HG03103 (cell line): Measurements from ENCODE around the gene HOXD10.

Experiments
- ATAC-seq: cut with Tn5 transposase; IDR thresholded peaks from one replicate; pipeline ENCODE4 v1.9.1; 2021; ENCODE audit warnings: low read depth; ENCODE audit not compliant: unreplicated experiment

Gene HOXD10

DNA sequence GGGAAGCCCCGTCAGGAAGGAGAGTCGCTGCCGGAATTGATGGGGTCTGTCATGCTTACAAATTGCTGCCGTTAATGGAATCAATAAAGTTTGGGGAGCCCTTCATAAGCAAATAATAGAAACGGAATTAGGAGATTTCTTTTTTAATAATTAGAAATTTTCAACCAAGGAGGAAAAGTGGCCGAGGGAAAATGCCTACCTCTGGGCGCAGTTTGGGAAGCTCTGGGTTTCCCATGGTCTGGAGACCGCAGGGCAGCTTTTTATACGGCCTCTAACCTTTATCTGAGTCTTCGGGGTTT lies 34.1 kb upstream of the HOXD10 start:
- ATAC-seq, result no peak

DNA sequence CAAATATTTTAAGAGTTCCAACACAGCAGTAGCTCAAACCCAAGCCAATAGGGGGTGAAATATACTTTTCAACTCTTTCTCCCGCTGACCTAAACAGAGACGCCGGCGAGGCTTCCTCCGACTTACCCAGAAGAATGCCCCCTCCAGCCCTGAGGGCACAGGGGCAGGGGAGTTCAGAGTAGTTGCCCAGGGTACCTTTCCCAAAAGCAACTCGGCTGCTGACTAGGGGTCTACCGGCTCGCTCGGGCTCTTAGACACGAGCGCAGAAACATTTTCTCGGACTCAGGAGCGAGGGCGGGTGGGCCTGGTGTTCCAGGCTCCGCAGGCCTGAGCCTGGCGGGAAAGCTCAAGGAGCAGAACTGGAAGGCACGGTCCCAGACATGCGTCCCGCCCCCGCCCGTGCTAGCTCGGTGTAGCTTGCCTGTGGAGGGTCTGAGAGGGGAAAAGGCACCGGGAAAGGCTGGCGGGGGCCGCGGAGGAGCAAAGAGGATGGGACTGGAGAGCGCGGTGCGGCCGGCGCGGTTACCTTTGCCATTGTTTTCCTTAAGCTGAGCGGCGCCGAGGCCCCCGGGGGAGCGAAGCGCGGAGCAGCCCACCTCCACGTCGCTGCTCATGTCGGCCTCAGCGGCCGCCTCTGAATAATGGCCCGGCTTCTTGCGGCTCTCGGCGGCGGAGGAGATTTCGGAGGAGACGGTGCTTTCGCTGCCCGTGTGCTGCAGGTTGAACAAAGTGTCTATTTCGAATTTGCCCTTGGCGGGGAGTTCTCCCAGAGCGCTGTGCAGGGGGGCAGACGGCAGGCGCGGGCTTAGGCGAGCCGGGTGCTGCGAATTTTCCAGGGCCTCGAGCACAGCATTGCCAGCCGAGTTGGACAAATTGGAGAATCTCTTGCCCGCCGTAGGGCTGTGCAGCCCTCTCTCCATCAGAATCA lies 33.5 kb upstream of the HOXD10 start:
- ATAC-seq, result no peak

DNA sequence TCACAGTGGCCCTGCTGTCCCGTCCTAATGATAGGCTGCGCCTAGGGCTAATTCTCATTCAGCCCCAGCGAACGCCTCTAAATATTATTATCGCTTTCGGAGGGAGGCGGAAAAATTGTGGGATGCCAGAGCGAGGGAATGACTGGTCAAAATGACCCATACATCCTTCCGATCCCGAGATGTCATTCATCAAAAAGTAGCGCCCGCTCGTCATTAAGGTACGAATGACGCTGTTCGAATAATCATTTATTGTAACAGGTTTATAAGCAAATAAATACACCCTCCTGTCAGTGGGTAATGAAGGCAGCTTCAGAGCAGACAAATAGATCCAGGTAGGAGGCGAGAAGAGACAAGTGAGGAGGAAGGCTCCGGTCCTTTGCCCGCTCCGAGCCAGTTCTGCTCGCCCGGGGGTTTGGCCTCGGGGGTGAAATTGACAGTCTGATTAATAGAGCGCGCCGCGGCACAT lies 32.7 kb upstream of the HOXD10 start, which contains the start of gene EVX2:
Gene EVX2 (minus strand): TSS at position 167 of the 466 bp plus-strand sequence. CDS start 186 bp downstream, outside the sequence.
- no peak for ATAC-seq

- no peak for ATAC-seq
Observed at GRCh38 chr2:176084611-176085119, 31.9 kb upstream of the HOXD10 start.

DNA sequence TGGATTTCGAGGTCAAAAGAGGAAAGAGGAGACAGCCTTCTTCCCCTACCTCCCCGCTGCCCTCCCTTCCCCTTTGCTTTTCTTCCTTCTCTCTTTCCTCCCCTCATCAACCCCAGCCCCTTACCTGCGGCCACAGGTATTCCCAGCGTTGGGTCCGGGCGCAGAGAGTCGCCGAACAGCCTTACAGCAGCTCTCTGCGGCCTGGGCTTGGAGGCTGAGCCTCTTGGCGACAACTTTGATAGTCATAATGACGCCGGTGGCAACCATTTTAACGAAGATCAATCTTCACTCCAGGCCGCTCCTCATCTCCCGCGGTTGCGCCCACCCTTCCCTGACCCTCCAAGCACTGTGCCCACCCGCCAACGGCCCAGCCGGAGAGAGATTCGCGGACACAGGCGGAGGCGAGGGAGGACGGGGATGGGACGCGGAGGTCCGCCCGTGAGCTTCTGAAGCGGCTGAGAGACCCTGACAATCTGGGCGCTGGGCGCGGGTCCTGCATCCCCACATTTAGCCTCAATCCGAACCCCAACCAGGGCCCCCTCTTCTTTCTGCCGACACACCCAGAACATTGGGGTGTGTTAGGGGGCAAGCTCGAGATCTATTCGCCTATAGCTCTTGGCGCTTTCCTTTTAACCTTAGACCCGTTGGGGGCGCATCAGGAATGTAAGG lies 31.3 kb upstream of the HOXD10 start:
- ATAC-seq, result no peak

GRCh38 chr2:176085861-176086771 lies 30.5 kb upstream of the HOXD10 start:
- no peak for ATAC-seq

DNA sequence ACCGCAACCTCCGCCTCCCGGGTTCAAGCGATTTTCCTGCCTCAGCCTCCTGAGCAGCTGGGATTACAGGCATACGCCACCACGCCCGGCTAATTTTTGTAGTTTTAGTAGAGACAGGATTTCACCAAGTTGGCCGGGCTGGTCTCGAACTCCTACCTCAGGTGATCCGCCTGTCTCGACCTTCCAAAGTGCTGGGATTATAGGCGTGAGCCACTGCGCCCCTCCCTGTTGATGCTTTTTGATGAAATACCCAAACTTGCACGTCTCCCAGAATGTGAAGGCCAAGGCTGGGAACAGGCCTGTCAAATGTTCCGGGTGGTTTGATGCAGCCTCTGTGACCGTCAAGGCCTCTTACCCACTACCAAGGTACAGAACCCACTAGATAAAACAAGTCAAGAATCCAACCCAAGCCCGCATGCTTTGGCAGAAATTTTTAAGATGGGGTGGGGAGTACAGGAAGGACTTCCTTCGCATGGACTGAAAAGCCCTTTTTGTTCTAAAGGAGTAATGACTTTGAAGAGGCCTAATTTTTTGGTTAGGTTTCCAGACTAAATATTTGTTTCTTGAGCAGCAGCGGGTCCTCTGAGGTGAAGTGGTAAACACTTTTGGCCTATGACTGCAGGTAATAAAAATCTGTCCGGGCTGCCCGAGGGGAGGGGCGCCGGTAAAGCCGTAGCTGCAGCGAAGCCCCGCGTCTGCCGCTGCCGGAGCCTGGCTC lies 29.1 kb upstream of the HOXD10 start:
- no peak for ATAC-seq

DNA sequence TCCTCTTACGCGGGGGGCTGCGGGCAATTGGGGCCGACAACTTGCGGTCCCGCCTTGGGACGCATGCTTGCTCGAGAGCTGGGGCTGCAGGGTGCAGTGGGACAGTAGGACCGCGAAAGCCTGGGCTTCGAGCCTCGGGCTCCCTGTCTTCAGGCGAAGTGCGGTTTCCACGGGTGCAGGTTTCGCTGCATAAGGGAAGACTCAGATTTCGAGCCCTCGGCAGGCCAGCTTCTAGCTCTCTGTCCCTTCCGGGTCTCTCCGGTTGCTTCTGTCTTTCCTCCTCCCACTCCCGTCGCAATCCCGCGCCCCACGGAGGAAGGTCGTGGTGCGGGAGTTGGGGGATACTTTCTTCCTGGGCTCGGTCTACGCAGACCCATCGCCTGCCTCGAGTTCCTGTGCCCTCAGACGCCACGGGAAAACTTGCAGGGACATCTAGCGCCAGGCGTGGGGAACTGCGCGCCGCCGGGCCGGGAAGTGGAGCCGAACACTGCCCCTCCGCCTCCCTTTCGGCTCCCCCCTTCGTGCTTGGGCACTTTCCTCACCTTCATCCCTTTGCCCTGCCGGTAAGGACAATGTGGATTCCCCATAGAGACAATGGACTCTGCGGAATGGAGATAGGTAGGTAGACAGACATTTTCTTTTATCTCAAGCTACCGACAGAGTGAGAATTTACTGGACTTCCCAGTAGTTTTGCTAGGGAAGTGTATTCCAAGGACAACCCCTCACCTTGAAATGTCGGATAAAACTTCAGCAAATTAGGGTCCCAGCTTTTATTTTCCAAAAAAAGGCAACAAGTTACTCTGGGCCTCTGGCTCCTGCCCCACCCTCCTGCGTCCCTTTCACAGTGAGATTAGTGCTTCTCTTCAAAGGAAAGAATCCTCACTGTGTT lies 28.3 kb upstream of the HOXD10 start:
- ATAC-seq, result peak; percentile 48

GRCh38 chr2:176088937-176089842 lies 27.4 kb upstream of the HOXD10 start:
- ATAC-seq, result no peak

DNA sequence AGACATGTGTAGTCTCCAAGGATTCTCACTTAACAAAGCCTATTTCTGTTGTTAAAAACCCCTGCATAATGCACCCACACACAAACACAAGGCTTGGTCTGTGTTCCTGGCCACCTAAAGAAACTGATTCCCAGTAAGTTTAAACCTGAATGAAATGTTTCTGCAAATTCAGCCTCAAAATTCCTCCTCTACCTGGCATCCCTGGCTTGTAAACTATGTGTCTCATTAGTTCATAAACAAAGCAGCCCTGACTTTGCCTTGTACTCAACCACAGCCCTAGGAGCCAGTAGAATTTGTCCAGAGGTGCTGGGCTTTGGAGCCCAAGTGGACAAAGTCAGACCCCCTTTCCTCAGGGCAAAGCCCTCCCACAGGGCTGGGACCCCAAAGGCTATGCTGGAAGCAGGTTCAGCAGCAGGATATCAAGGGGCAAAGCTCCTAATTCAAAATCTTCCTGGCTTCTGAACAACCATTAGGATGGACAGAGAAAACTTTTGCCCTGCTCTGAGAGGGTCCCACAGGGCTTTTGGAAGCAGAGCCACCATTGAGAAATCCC lies 26.7 kb upstream of the HOXD10 start:
- ATAC-seq, result no peak

- ATAC-seq, result no peak
Observed at GRCh38 chr2:176090862-176091261, 25.7 kb upstream of the HOXD10 start.

DNA sequence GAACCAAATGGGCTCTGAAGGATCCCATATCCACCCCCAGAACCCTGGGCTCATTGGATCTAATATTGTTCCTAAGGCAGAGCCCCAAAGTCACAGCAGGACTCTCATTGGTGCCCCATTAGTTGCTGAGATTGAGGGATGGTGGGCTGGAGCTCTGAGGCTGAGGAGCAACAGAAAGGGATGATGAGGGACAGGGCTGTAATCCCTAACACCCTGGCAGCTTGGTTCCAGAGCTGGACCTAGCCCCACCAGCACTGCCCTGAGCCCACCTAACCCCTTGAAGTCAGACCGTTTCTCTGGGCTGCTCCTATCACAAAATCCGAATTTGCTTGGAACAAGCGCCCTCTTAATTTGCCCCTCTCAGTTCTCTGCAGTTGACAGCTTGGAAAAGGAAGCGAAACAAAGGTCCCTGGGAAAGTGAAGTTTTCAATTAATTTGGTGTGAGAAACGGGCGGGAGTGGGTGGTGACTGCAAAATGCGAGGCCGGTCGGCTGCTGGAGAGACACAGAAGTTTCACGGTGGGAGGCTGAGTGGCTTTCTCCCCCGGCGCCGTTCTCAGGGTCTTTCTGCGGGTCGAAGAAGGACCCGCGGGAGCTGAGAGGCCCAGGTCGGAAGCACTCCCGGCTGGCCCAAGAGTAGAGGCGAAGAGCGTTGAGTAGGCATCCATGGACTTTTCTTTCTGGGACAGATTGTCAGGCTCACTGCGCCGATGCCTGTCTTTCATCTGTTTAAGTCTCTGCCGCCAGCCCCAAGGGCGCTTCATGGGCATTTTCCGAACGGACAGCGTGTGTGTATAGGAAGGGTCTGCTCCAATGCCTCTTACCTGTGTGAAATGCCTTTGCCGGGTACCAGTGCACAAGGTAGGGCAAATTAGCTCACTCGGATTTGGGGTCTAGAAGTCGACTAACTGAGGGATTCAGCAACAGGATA lies 25.0 kb upstream of the HOXD10 start:
- ATAC-seq, result no peak

DNA sequence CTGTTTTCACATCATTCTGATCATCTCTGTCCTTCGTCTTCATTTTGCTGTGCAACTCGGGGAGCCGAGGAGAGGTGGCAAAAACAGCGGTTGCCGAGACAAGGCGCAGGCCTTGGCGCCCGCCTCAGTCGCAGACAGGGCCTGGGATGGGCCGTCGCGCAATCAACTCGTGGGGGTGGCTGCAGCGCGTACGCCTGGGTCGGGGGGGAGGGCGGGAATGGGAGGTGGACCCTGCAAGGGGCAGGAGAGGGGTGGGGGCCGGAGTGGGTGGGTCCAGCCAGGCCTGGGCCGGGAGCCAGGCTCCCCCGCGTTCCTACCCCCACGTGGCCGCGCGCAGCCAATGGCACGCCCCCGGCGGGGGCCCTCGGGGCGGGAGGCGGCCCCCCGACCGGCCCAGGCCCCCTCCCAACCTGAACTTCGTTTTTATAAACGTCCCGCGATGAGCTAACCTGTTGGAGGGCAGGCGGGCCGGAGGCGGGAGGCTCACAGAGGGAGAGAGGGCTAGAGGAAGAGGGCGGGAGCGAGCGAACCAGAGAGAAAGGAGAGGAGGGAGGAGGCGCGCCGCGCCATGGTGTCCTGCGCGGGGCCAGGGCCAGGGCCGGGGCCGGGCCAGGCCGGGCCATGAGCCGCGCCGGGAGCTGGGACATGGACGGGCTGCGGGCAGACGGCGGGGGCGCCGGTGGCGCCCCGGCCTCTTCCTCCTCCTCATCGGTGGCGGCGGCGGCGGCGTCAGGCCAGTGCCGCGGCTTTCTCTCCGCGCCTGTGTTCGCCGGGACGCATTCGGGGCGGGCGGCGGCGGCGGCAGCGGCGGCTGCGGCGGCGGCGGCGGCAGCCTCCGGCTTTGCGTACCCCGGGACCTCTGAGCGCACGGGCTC lies 24.1 kb upstream of the HOXD10 start, which contains the start of gene HOXD13:
Gene HOXD13 (plus strand): TSS at position 452 of the 875 bp plus-strand sequence. CDS start 170 bp downstream, at position 622.
- ATAC-seq, result no peak

DNA sequence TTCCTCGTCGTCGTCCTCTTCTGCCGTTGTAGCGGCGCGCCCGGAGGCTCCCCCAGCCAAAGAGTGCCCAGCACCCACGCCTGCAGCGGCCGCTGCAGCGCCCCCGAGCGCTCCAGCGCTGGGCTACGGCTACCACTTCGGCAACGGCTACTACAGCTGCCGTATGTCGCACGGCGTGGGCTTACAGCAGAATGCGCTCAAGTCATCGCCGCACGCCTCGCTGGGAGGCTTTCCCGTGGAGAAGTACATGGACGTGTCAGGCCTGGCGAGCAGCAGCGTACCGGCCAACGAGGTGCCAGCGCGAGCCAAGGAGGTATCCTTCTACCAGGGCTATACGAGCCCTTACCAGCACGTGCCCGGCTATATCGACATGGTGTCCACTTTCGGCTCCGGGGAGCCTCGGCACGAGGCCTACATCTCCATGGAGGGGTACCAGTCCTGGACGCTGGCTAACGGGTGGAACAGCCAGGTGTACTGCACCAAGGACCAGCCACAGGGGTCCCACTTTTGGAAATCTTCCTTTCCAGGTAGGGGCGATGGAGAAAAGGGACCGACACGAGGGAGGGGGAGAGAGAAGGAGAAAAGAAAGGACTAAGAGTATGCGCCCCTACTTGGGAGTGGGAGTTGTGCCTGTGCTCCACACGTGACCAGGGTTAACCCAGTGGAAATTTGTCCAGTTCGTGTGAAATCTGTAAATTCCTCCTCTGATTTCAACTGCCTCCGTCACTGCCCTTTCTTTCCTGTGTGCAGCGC lies 23.3 kb upstream of the HOXD10 start:
- no peak for ATAC-seq

- no peak for ATAC-seq
Observed at GRCh38 chr2:176093898-176094249, 22.7 kb upstream of the HOXD10 start.
